DMS 273 (cell line): ENCODE data around the gene CLSTN3.
"Not testable (repeated sequence)": the region's sequence is repeated elsewhere in the genome, so short reads cannot be mapped to it uniquely, and the experiment has no call there.

ENCODE experiments used
- DNase-seq: peaks from one replicate; lab custom pipeline; 2025; ENCODE audit not compliant: unreplicated experiment; lab: John Stamatoyannopoulos, UW

The CLSTN3 gene

GRCh38 chr12:7103837-7104584 is 26.2 kb upstream of the CLSTN3 start:
- DNase-seq, result no peak

- DNase-seq, result no peak
Observed at GRCh38 chr12:7106082-7106481, 24.1 kb upstream of the CLSTN3 start.

- not testable (repeated sequence) for DNase-seq
Observed at GRCh38 chr12:7107181-7107580, 23.0 kb upstream of the CLSTN3 start.

- DNase-seq, result no peak
Observed at GRCh38 chr12:7107636-7108002, 22.6 kb upstream of the CLSTN3 start.

- DNase-seq, result peak; percentile 10
Observed at GRCh38 chr12:7108003-7108795, 22.0 kb upstream of the CLSTN3 start.

GRCh38 chr12:7108796-7109571 is 21.2 kb upstream of the CLSTN3 start, which contains the start of gene C1RL:
TSS of gene C1RL (minus strand) at chr12:7109214. CDS start at chr12:7109180, 34 bp downstream.
- peak; percentile 84 for DNase-seq

- DNase-seq, result no peak
Observed at GRCh38 chr12:7109572-7109920, 20.6 kb upstream of the CLSTN3 start.

GRCh38 chr12:7110661-7111060 is 19.5 kb upstream of the CLSTN3 start:
- DNase-seq, result no peak

- no peak for DNase-seq
Observed at GRCh38 chr12:7112041-7112440, 18.1 kb upstream of the CLSTN3 start.

- peak; percentile 46 for DNase-seq
Observed at GRCh38 chr12:7113389-7113871, 16.7 kb upstream of the CLSTN3 start.

GRCh38 chr12:7114008-7114407 is 16.2 kb upstream of the CLSTN3 start:
- no peak for DNase-seq

GRCh38 chr12:7114851-7115250 is 15.3 kb upstream of the CLSTN3 start:
- no peak for DNase-seq

- no peak for DNase-seq
Observed at GRCh38 chr12:7116196-7116595, 14.0 kb upstream of the CLSTN3 start.

- DNase-seq, result no peak
Observed at GRCh38 chr12:7116916-7117315, 13.3 kb upstream of the CLSTN3 start.

GRCh38 chr12:7117670-7118069 is 12.5 kb upstream of the CLSTN3 start:
- DNase-seq, result no peak

GRCh38 chr12:7118881-7119280 is 11.3 kb upstream of the CLSTN3 start:
- no peak for DNase-seq

- DNase-seq, result no peak
Observed at GRCh38 chr12:7120166-7120565, 10.0 kb upstream of the CLSTN3 start.

- no peak for DNase-seq
Observed at GRCh38 chr12:7121324-7121723, 8.8 kb upstream of the CLSTN3 start.

GRCh38 chr12:7122811-7123769 is 7.1 kb upstream of the CLSTN3 start:
- no peak for DNase-seq

GRCh38 chr12:7123806-7124522 is 6.2 kb upstream of the CLSTN3 start:
- no peak for DNase-seq
